Activated naive CD4-positive, alpha-beta T cell treated with anti-CD3 and anti-CD28 coated beads, Interleukin-2, amount 50 U/mL, for 24 hours (primary cell): Measurements from ENCODE around the gene PAX6.
A peak's percentile ranks its signal among the peaks of the same experiment; 100 is the strongest.

Source experiments
- H3K27ac Mint-ChIP-seq: one replicate; pipeline ENCODE4 v1.8.0; 2021; ENCODE audit warnings: mild to moderate bottlenecking, mixed read lengths
- H3K27me3 Mint-ChIP-seq: one replicate; pipeline ENCODE4 v1.8.0; 2021; ENCODE audit warnings: mixed read lengths
- H3K36me3 Mint-ChIP-seq: one replicate; pipeline ENCODE4 v1.8.0; 2021; ENCODE audit warnings: mixed read lengths
- H3K4me1 Mint-ChIP-seq: one replicate; pipeline ENCODE4 v1.8.0; 2021; ENCODE audit warnings: mixed read lengths
- H3K4me3 Mint-ChIP-seq: one replicate; pipeline ENCODE4 v1.8.0; 2021; ENCODE audit warnings: mild to moderate bottlenecking, mixed read lengths
- H3K9me3 Mint-ChIP-seq: one replicate; pipeline ENCODE4 v1.8.0; 2021; ENCODE audit warnings: mixed read lengths

The PAX6 gene

GRCh38 chr11:31810779-31811647 lies at the start of gene PAX6:
TSS of gene PAX6 (minus strand) at chr11:31811322. CDS start at chr11:31806411, 4,911 bp downstream.
- Mint-ChIP-seq H3K4me3 (peak within 1 kb of the TSS; percentile 86), H3K9me3 (no peaks in the 10 kb centered on the region), H3K27me3 (peaks cover 65% of the 10 kb centered on the region), H3K27ac (no peak within 1 kb of the TSS), H3K4me1 (peaks cover 59% of the 10 kb centered on the region), H3K36me3 (peaks cover 5% of the 10 kb centered on the region)

DNA sequence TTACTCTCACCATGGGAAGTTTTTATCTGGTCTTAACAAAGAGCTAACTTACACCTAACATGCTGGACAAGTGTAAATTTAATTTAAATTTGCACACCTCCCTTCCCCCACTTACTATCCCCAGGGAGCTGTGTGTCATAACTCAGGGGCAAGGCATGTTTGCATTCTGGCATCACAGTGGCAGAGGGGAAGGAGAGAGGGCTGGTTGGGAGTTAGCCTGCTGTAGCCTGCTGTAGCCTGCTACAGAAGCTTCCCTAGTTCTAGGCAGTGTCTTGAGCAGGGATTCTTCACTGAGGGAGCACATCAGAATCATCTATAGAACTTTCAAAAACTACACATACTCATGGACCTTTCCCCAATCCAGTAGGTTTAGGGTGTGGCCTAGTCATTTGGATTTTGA lies 49.3 kb upstream of the PAX6 start:
- H3K27me3 Mint-ChIP-seq, result peaks cover 24% of the 10 kb centered on the region
- no peaks in the 10 kb centered on the region for H3K4me1 Mint-ChIP-seq
- H3K36me3 Mint-ChIP-seq, result no peaks in the 10 kb centered on the region
- no peaks in the 10 kb centered on the region for H3K9me3 Mint-ChIP-seq
- no peak overlapping the region for H3K4me3 Mint-ChIP-seq
- no peak overlapping the region for H3K27ac Mint-ChIP-seq

GRCh38 chr11:31856248-31856647 lies 45.1 kb upstream of the PAX6 start:
- no peaks in the 10 kb centered on the region for H3K4me1 Mint-ChIP-seq
- peaks cover 24% of the 10 kb centered on the region for H3K27me3 Mint-ChIP-seq
- no peak overlapping the region for H3K4me3 Mint-ChIP-seq
- H3K36me3 Mint-ChIP-seq, result no peaks in the 10 kb centered on the region
- H3K9me3 Mint-ChIP-seq, result no peaks in the 10 kb centered on the region
- no peak overlapping the region for H3K27ac Mint-ChIP-seq

DNA sequence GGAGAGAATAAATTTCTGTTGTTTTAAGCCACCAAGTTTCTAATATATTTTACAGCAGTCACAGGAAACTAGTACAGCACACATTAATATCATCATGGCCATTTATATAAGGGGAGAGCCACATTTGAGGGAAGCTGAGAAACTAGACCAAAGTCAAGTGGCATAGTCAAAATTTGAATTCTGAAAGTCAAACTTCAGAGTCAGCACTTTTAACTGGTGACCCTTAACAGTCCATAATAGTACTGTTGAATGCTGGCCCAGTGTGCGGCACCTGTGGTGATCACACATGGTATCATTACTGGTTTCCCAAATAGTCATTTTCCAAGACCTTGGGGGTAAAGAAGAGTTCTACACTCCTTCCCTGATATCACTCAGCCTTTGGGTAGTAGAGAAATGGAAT lies 44.3 kb upstream of the PAX6 start:
- Mint-ChIP-seq H3K27ac (no peak overlapping the region), H3K9me3 (no peaks in the 10 kb centered on the region), H3K27me3 (peaks cover 22% of the 10 kb centered on the region), H3K36me3 (no peaks in the 10 kb centered on the region), H3K4me3 (no peak overlapping the region), H3K4me1 (no peaks in the 10 kb centered on the region)

DNA sequence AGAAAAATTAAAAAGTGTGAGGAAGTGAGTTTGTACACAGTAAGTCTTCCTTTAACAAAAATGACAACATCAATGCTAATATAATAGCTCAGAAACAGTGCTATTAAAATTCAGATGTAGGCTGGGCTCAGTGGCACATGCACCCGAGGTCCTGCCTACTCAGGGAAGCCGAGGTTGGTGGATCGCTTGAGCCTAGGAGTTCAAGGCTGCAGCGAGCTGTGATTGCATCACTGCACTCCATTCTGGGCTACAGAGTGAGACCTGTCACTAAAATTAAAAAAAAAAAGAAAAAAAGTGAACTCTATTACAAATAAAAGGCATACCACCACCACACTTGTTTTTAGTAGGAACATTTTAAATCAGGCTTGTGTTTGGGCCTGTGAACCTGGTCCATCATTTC lies 39.2 kb upstream of the PAX6 start:
- no peaks in the 10 kb centered on the region for H3K36me3 Mint-ChIP-seq
- no peaks in the 10 kb centered on the region for H3K9me3 Mint-ChIP-seq
- no peak overlapping the region for H3K27ac Mint-ChIP-seq
- H3K4me3 Mint-ChIP-seq, result no peak overlapping the region
- H3K27me3 Mint-ChIP-seq, result peaks cover 17% of the 10 kb centered on the region
- H3K4me1 Mint-ChIP-seq, result no peaks in the 10 kb centered on the region

DNA sequence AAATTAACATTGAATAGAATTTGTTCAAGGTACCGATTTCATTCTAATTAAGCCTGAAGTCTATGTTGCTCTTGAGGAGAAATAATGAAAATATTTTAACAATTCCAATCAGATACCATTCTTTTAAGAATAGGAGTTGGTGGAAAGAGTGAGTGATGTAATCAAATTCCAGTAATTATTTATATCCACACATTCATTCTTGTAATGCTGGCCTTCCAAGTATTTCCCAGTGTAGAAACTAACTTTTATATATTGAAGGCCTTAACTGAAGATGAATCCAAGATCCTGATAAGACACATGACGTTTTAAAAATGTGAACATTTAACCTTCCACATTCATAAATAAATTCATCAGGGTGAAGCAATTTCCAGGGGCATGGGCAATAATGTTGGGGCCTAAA lies 36.6 kb upstream of the PAX6 start:
- no peak overlapping the region for H3K4me3 Mint-ChIP-seq
- H3K9me3 Mint-ChIP-seq, result no peaks in the 10 kb centered on the region
- H3K36me3 Mint-ChIP-seq, result no peaks in the 10 kb centered on the region
- H3K27me3 Mint-ChIP-seq, result peaks cover 23% of the 10 kb centered on the region
- H3K27ac Mint-ChIP-seq, result no peak overlapping the region
- H3K4me1 Mint-ChIP-seq, result no peaks in the 10 kb centered on the region

DNA sequence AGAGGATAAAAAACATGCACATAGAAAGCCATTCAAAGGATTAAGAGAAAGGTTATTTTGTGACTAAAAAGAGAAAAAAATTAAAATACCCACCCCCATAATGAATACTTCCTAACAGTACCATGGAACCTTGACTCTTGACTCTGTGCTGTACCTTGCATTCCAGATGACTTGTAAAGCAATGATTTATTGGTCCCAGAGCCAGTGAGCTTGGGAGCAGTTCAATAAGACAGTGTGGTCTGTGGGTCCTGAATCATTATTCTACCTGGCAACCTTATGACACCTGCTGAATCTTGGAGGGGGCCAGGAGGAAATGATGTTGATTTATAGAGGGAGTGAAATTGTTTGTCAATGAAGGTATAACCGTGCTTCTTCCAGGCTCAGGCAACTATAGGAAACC lies 34.2 kb upstream of the PAX6 start:
- no peak overlapping the region for H3K27ac Mint-ChIP-seq
- no peaks in the 10 kb centered on the region for H3K9me3 Mint-ChIP-seq
- H3K27me3 Mint-ChIP-seq, result peaks cover 30% of the 10 kb centered on the region
- H3K36me3 Mint-ChIP-seq, result no peaks in the 10 kb centered on the region
- no peaks in the 10 kb centered on the region for H3K4me1 Mint-ChIP-seq
- no peak overlapping the region for H3K4me3 Mint-ChIP-seq

GRCh38 chr11:31844351-31844750 lies 33.2 kb upstream of the PAX6 start:
- no peaks in the 10 kb centered on the region for H3K36me3 Mint-ChIP-seq
- H3K27ac Mint-ChIP-seq, result no peak overlapping the region
- H3K9me3 Mint-ChIP-seq, result no peaks in the 10 kb centered on the region
- no peaks in the 10 kb centered on the region for H3K4me1 Mint-ChIP-seq
- peaks cover 34% of the 10 kb centered on the region for H3K27me3 Mint-ChIP-seq
- H3K4me3 Mint-ChIP-seq, result no peak overlapping the region

- Mint-ChIP-seq H3K27ac (no peak overlapping the region), H3K4me1 (no peaks in the 10 kb centered on the region), H3K27me3 (peaks cover 40% of the 10 kb centered on the region), H3K4me3 (no peak overlapping the region), H3K36me3 (no peaks in the 10 kb centered on the region), H3K9me3 (no peaks in the 10 kb centered on the region)
Observed at GRCh38 chr11:31841435-31841834, 30.3 kb upstream of the PAX6 start.

GRCh38 chr11:31834237-31834636 lies 23.1 kb upstream of the PAX6 start:
- no peak overlapping the region for H3K27ac Mint-ChIP-seq
- no peaks in the 10 kb centered on the region for H3K9me3 Mint-ChIP-seq
- no peak overlapping the region for H3K4me3 Mint-ChIP-seq
- H3K36me3 Mint-ChIP-seq, result no peaks in the 10 kb centered on the region
- peaks cover 33% of the 10 kb centered on the region for H3K27me3 Mint-ChIP-seq
- H3K4me1 Mint-ChIP-seq, result no peaks in the 10 kb centered on the region

DNA sequence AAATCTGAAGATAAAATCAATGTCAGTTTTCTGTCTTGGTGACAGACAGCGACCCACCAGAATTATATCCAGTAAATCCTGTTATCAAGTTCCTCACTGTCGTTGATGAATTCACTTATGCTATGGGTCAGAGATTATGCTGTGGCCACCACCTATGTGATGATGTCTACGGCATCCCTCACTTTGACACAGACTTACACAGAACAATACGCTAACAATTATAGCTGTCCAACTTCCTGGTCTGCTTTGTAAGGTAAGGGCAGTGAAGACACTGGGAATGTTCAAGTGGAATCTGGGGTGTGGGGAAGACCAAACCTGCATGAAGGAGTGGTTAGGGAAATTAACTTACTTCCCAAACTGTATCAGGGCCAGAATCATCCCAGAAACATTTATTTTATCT lies 19.3 kb upstream of the PAX6 start:
- Mint-ChIP-seq H3K36me3 (no peaks in the 10 kb centered on the region), H3K4me3 (no peak overlapping the region), H3K9me3 (no peaks in the 10 kb centered on the region), H3K4me1 (peaks cover 15% of the 10 kb centered on the region), H3K27me3 (peaks cover 46% of the 10 kb centered on the region), H3K27ac (no peak overlapping the region)

GRCh38 chr11:31828217-31828616 lies 17.1 kb upstream of the PAX6 start:
- peaks cover 22% of the 10 kb centered on the region for H3K4me1 Mint-ChIP-seq
- no peak overlapping the region for H3K27ac Mint-ChIP-seq
- no peak overlapping the region for H3K4me3 Mint-ChIP-seq
- H3K9me3 Mint-ChIP-seq, result no peaks in the 10 kb centered on the region
- H3K27me3 Mint-ChIP-seq, result peaks cover 54% of the 10 kb centered on the region
- H3K36me3 Mint-ChIP-seq, result no peaks in the 10 kb centered on the region

- Mint-ChIP-seq H3K27me3 (peaks cover 59% of the 10 kb centered on the region), H3K4me3 (no peak overlapping the region), H3K36me3 (no peaks in the 10 kb centered on the region), H3K27ac (no peak overlapping the region), H3K4me1 (peaks cover 22% of the 10 kb centered on the region), H3K9me3 (no peaks in the 10 kb centered on the region)
Observed at GRCh38 chr11:31827455-31828206, 16.5 kb upstream of the PAX6 start.

- Mint-ChIP-seq H3K27ac (no peak overlapping the region), H3K4me3 (peak overlapping the region; percentile 9), H3K36me3 (no peaks in the 10 kb centered on the region), H3K9me3 (no peaks in the 10 kb centered on the region), H3K4me1 (peaks cover 22% of the 10 kb centered on the region), H3K27me3 (peaks cover 62% of the 10 kb centered on the region)
Observed at GRCh38 chr11:31826536-31827438, 15.7 kb upstream of the PAX6 start.

- Mint-ChIP-seq H3K27ac (no peak overlapping the region), H3K36me3 (peaks cover 3% of the 10 kb centered on the region), H3K27me3 (peaks cover 70% of the 10 kb centered on the region), H3K4me1 (peaks cover 22% of the 10 kb centered on the region), H3K4me3 (no peak overlapping the region), H3K9me3 (peaks cover 5% of the 10 kb centered on the region)
Observed at GRCh38 chr11:31825838-31826484, 14.8 kb upstream of the PAX6 start.
